Retinal pigment epithelial cell (primary cell): Measurements from ENCODE around the gene ZFP62.

Experiments used
- DNase-seq: peaks from one replicate; pipeline ENCODE4 v3.0.0-alpha.2; 2010; ENCODE audit warnings: low read depth
- H3K4me3 ChIP-seq: 2 replicates; pipeline ENCODE4 v1.5.1; 2011; ENCODE audit warnings: mild to moderate bottlenecking, low read length, control low read depth, moderate library complexity
- CTCF ChIP-seq: conservative IDR thresholded peaks from 2 replicates; pipeline ENCODE4 v1.5.1; 2011; ENCODE audit warnings: low read depth, low read length, control low read depth, inconsistent platforms

ZFP62 gene

GRCh38 chr5:180823346-180823745 lies 37.7 kb downstream of the ZFP62 start:
- no peak for TF ChIP-seq CTCF
- DNase-seq: no peak
- no peak overlapping the region for H3K4me3 ChIP-seq

- H3K4me3 ChIP-seq: no peak overlapping the region
- TF ChIP-seq CTCF: no peak
- no peak for DNase-seq
Observed at GRCh38 chr5:180821538-180821937, 39.5 kb downstream of the ZFP62 start.

GRCh38 chr5:180820788-180821321 lies 40.2 kb downstream of the ZFP62 start:
- H3K4me3 ChIP-seq: no peak overlapping the region
- no peak for DNase-seq
- TF ChIP-seq CTCF: no peak

GRCh38 chr5:180818677-180819341 lies 42.3 kb downstream of the ZFP62 start:
- no peak for DNase-seq
- TF ChIP-seq CTCF: no peak
- H3K4me3 ChIP-seq: no peak overlapping the region

- no peak for DNase-seq
- no peak overlapping the region for H3K4me3 ChIP-seq
- TF ChIP-seq CTCF: no peak
Observed at GRCh38 chr5:180817893-180818674, 43.0 kb downstream of the ZFP62 start.

- no peak overlapping the region for H3K4me3 ChIP-seq
- TF ChIP-seq CTCF: no peak
- no peak for DNase-seq
Observed at GRCh38 chr5:180816608-180817534, 44.2 kb downstream of the ZFP62 start.
